Measurements from ENCODE around the gene CELA3A.
"Not testable (repeated sequence)": the region's sequence is repeated elsewhere in the genome, so short reads cannot be mapped to it uniquely, and the experiment has no call there.

The CELA3A gene

GRCh38 chr1:22005261-22006149 lies 4.0 kb downstream of the CELA3A start:
- not testable (repeated sequence) for H3K4me3 ChIP-seq (ENCODE audit: low read length)
- peak; percentile 15 for TF ChIP-seq CTCF (IDR thresholded peaks at IDR 0.05; ENCODE audit: insufficient read depth, low read depth, low read length, missing control alignments)
- peak; percentile 45 for DNase-seq (ENCODE audit: low read depth)

GRCh38 chr1:22006736-22007135 lies 5.3 kb downstream of the CELA3A start:
- not testable (repeated sequence) for DNase-seq (ENCODE audit: low read depth); H3K4me3 ChIP-seq (ENCODE audit: low read length)

GRCh38 chr1:22007262-22007661 lies 5.8 kb downstream of the CELA3A start:
- H3K4me3 ChIP-seq (ENCODE audit: low read length), result not testable (repeated sequence)
- DNase-seq (ENCODE audit: low read depth), result peak; percentile 30

- not testable (repeated sequence) for H3K4me3 ChIP-seq (ENCODE audit: low read length); DNase-seq (ENCODE audit: low read depth)
Measured at GRCh38 chr1:22009566-22009965, 8.1 kb downstream of the CELA3A start.

GRCh38 chr1:22012752-22013151 lies 11.3 kb downstream of the CELA3A start:
- not testable (repeated sequence) for DNase-seq (ENCODE audit: low read depth); H3K4me3 ChIP-seq (ENCODE audit: low read length)

- not testable (repeated sequence) for DNase-seq (ENCODE audit: low read depth); H3K4me3 ChIP-seq (ENCODE audit: low read length)
Measured at GRCh38 chr1:22014575-22015206, 13.2 kb downstream of the CELA3A start.

GRCh38 chr1:22018583-22019559 lies 17.4 kb downstream of the CELA3A start:
- H3K4me3 ChIP-seq (ENCODE audit: low read length), result no peak overlapping the region
- DNase-seq (ENCODE audit: low read depth), result peak; percentile 97
- TF ChIP-seq CTCF (IDR thresholded peaks at IDR 0.05; ENCODE audit: insufficient read depth, low read depth, low read length, missing control alignments), result peak; percentile 64

GRCh38 chr1:22021061-22021460 lies 19.6 kb downstream of the CELA3A start:
- TF ChIP-seq CTCF (IDR thresholded peaks at IDR 0.05; ENCODE audit: insufficient read depth, low read depth, low read length, missing control alignments), result no peak
- H3K4me3 ChIP-seq (ENCODE audit: low read length), result no peak overlapping the region
- no peak for DNase-seq (ENCODE audit: low read depth)

GRCh38 chr1:22024485-22025367 lies 23.3 kb downstream of the CELA3A start:
- TF ChIP-seq CTCF (IDR thresholded peaks at IDR 0.05; ENCODE audit: insufficient read depth, low read depth, low read length, missing control alignments), result no peak
- no peak for DNase-seq (ENCODE audit: low read depth)
- peak overlapping the region; percentile 95 for H3K4me3 ChIP-seq (ENCODE audit: low read length)
